ENCODE data around the gene PRRT1B.
A peak's percentile ranks its signal among the peaks of the same experiment; 100 is the strongest.

PRRT1B gene

GRCh38 chr9:131522257-131523085, 22.9 kb upstream of the PRRT1B start:
- DNase-seq (ENCODE audit: low read depth in 3 of 3): no peak

GRCh38 chr9:131523086-131523388, 22.3 kb upstream of the PRRT1B start:
- no peak for DNase-seq (ENCODE audit: low read depth in 3 of 3)

- no peak for DNase-seq (ENCODE audit: low read depth in 3 of 3)
Measured at GRCh38 chr9:131523451-131524435, 21.6 kb upstream of the PRRT1B start.

- no peak for DNase-seq (ENCODE audit: low read depth in 3 of 3)
Measured at GRCh38 chr9:131524665-131525315, 20.5 kb upstream of the PRRT1B start.

GRCh38 chr9:131525643-131526565, 19.4 kb upstream of the PRRT1B start:
- no peak for DNase-seq (ENCODE audit: low read depth in 3 of 3)

- DNase-seq (ENCODE audit: low read depth in 3 of 3): no peak
Measured at GRCh38 chr9:131528186-131528585, 17.1 kb upstream of the PRRT1B start.

GRCh38 chr9:131528886-131529505, 16.3 kb upstream of the PRRT1B start:
- no peak for DNase-seq (ENCODE audit: low read depth in 3 of 3)

- no peak for DNase-seq (ENCODE audit: low read depth in 3 of 3)
Measured at GRCh38 chr9:131529597-131530545, 15.5 kb upstream of the PRRT1B start.

GRCh38 chr9:131530546-131530919, 14.8 kb upstream of the PRRT1B start:
- DNase-seq (ENCODE audit: low read depth in 3 of 3): no peak

- peak; percentile 47 to 73 (median 57) for DNase-seq (ENCODE audit: low read depth in 3 of 3)
Measured at GRCh38 chr9:131530920-131531832, 14.1 kb upstream of the PRRT1B start, which contains the start of gene UCK1. Gene UCK1 (minus strand): TSS chr9:131531263. CDS start chr9:131531174, 89 bp downstream.

- DNase-seq (ENCODE audit: low read depth in 3 of 3): no peak
Measured at GRCh38 chr9:131534721-131535237, 10.5 kb upstream of the PRRT1B start.

GRCh38 chr9:131537946-131538345, 7.4 kb upstream of the PRRT1B start:
- no peak for DNase-seq (ENCODE audit: low read depth in 3 of 3)

- no peak for DNase-seq (ENCODE audit: low read depth in 3 of 3)
Measured at GRCh38 chr9:131539223-131539923, 6.0 kb upstream of the PRRT1B start.

- DNase-seq (ENCODE audit: low read depth in 3 of 3): no peak
Measured at GRCh38 chr9:131543141-131543540, 2.2 kb upstream of the PRRT1B start.

- no peak for DNase-seq (ENCODE audit: low read depth in 3 of 3)
Measured at GRCh38 chr9:131545786-131546335, 538 bp downstream of the PRRT1B start.

GRCh38 chr9:131546336-131547084, 1.2 kb downstream of the PRRT1B start:
- DNase-seq (ENCODE audit: low read depth in 3 of 3): no peak
